NCI-H2107 treated with DMSO at 0.1 percent for 48 hours (cell line): ENCODE results near the gene CACNA1G.

ENCODE experiments used
- DNase-seq: peaks from one replicate; lab custom pipeline; 2025; ENCODE audit not compliant: unreplicated experiment; lab: John Stamatoyannopoulos, UW

The CACNA1G gene

GRCh38 chr17:50645748-50646682, 85.5 kb downstream of the CACNA1G start:
- no peak for DNase-seq

GRCh38 chr17:50647187-50647586, 86.7 kb downstream of the CACNA1G start:
- DNase-seq = no peak

GRCh38 chr17:50649042-50649908, 88.8 kb downstream of the CACNA1G start:
- no peak for DNase-seq

- no peak for DNase-seq
These were observed 91.1 kb downstream of the CACNA1G start for GRCh38 chr17:50651661-50652060.

GRCh38 chr17:50653738-50654137, 93.2 kb downstream of the CACNA1G start:
- no peak for DNase-seq

- no peak for DNase-seq
These were observed 96.0 kb downstream of the CACNA1G start for GRCh38 chr17:50656509-50656908.

- no peak for DNase-seq
These were observed 96.5 kb downstream of the CACNA1G start for GRCh38 chr17:50657054-50657453.

- no peak for DNase-seq
These were observed 97.1 kb downstream of the CACNA1G start for GRCh38 chr17:50657627-50658026.

- no peak for DNase-seq
These were observed 98.1 kb downstream of the CACNA1G start for GRCh38 chr17:50658616-50659015.

GRCh38 chr17:50659179-50659578, 98.7 kb downstream of the CACNA1G start:
- no peak for DNase-seq

- DNase-seq = no peak
These were observed 99.7 kb downstream of the CACNA1G start for GRCh38 chr17:50660042-50660886.

- DNase-seq = no peak
These were observed 100.4 kb downstream of the CACNA1G start for GRCh38 chr17:50660887-50661345.

GRCh38 chr17:50661348-50661747, 100.8 kb downstream of the CACNA1G start:
- no peak for DNase-seq

- DNase-seq = peak; percentile 25
These were observed 101.4 kb downstream of the CACNA1G start for GRCh38 chr17:50661795-50662391.

GRCh38 chr17:50662632-50663225, 102.2 kb downstream of the CACNA1G start:
- no peak for DNase-seq

GRCh38 chr17:50663812-50664374, 103.4 kb downstream of the CACNA1G start:
- no peak for DNase-seq

GRCh38 chr17:50664788-50665458, 104.4 kb downstream of the CACNA1G start:
- DNase-seq = no peak

GRCh38 chr17:50665838-50666237, 105.3 kb downstream of the CACNA1G start:
- DNase-seq = no peak

GRCh38 chr17:50666316-50666715, 105.8 kb downstream of the CACNA1G start:
- no peak for DNase-seq
